ENCODE measurements around the gene PLCD4. TPM values are rescaled to one million over a fixed set of nuclear protein-coding genes. Genes with fewer than 3 reads are reported as not detected.

The PLCD4 gene
- total RNA-seq, 2 donors from 2014 or later = 0.26 to 0.73 TPM

GRCh38 chr2:218618102-218618860, 10.6 kb downstream of the PLCD4 start:
- no peaks in the 10 kb centered on the region for H3K9me3 ChIP-seq (ENCODE audit: control insufficient read depth, low read length)
- no peaks in the 10 kb centered on the region for H3K36me3 ChIP-seq (ENCODE audit: control insufficient read depth, insufficient read depth, low read length)
- no peak overlapping the region for H3K9ac ChIP-seq (ENCODE audit: extremely low read depth, low read length, poor library complexity, severe bottlenecking)
- Mint-ChIP-seq H3K4me3 (no peak overlapping the region), H3K27ac (no peak overlapping the region), H3K4me1 (peaks cover 9% of the 10 kb centered on the region), H3K9me3 (no peaks in the 10 kb centered on the region), H3K27me3 (ENCODE audit: insufficient read depth) (peaks cover 2% of the 10 kb centered on the region), H3K36me3 (ENCODE audit: low read depth) (no peaks in the 10 kb centered on the region)
- 90 to 94% methylated on average over 8 to 9 of the region's 9 CpGs for WGBS, 2 experiments (ENCODE audit: insufficient coverage in 1 of 2, insufficient read length in 1 of 2)
- peaks cover 2% of the 10 kb centered on the region for H3K4me1 ChIP-seq (ENCODE audit: control insufficient read depth, insufficient read depth, low read length)
- TF ChIP-seq CTCF (conservative IDR thresholded peaks at IDR 0.05) = peak; percentile 44
- H3K27ac ChIP-seq (ENCODE audit: low read depth, low read length) = no peak overlapping the region
- H3K4me3 ChIP-seq (ENCODE audit: low read length) = no peak overlapping the region
- peak; percentile 52 for DNase-seq
- no peaks in the 10 kb centered on the region for H3K27me3 ChIP-seq (ENCODE audit: control insufficient read depth, insufficient read depth, low read length, poor library complexity, severe bottlenecking)

DNA sequence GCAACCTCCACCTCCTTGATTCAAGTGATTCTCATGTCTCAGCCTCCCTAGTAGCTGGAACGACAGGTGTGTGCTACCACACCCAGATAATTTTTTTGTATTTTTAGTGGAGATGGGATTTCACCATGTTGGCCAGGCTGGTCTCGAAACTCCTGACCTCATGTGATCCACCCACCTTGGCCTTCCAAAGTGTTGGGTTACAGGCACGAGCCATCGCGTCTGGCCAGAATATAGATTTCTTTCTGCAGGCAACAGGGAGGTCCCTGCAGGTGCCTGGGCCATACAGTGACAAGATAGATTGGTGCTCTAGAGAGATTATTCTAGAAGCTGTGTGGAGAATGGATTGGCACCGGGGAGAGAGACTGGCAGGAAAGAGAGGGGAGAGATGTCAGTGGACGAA, 13.3 kb downstream of the PLCD4 start:
- Histone ChIP-seq H3K27me3 (ENCODE audit: control insufficient read depth, insufficient read depth, low read length, poor library complexity, severe bottlenecking) (no peaks in the 10 kb centered on the region), H3K36me3 (ENCODE audit: control insufficient read depth, insufficient read depth, low read length) (no peaks in the 10 kb centered on the region), H3K27ac (ENCODE audit: low read depth, low read length) (no peak overlapping the region), H3K9ac (ENCODE audit: extremely low read depth, low read length, poor library complexity, severe bottlenecking) (no peak overlapping the region), H3K4me1 (ENCODE audit: control insufficient read depth, insufficient read depth, low read length) (peaks cover 2% of the 10 kb centered on the region), H3K9me3 (ENCODE audit: control insufficient read depth, low read length) (no peaks in the 10 kb centered on the region), H3K4me3 (ENCODE audit: low read length) (no peak overlapping the region)
- TF ChIP-seq CTCF (conservative IDR thresholded peaks at IDR 0.05) = no peak
- WGBS, 2 experiments (ENCODE audit: insufficient coverage in 1 of 2, insufficient read length in 1 of 2) = 73 to 79% methylated on average over 4 to 7 of the region's 7 CpGs
- no peak overlapping the region for H3K4me3 Mint-ChIP-seq
- H3K27ac Mint-ChIP-seq = no peak overlapping the region
- peaks cover 9% of the 10 kb centered on the region for H3K4me1 Mint-ChIP-seq
- no peaks in the 10 kb centered on the region for H3K36me3 Mint-ChIP-seq (ENCODE audit: low read depth)
- H3K9me3 Mint-ChIP-seq = no peaks in the 10 kb centered on the region
- no peaks in the 10 kb centered on the region for H3K27me3 Mint-ChIP-seq (ENCODE audit: insufficient read depth)
- no peak for DNase-seq

GRCh38 chr2:218622606-218623365, 15.1 kb downstream of the PLCD4 start:
- no peak overlapping the region for H3K27ac Mint-ChIP-seq
- WGBS, 2 experiments (ENCODE audit: insufficient coverage in 1 of 2, insufficient read length in 1 of 2) = 88 to 89% methylated on average over 6 to 7 of the region's 7 CpGs
- H3K27me3 Mint-ChIP-seq (ENCODE audit: insufficient read depth) = peaks cover 2% of the 10 kb centered on the region
- no peaks in the 10 kb centered on the region for H3K36me3 ChIP-seq (ENCODE audit: control insufficient read depth, insufficient read depth, low read length)
- H3K9me3 ChIP-seq (ENCODE audit: control insufficient read depth, low read length) = no peaks in the 10 kb centered on the region
- H3K36me3 Mint-ChIP-seq (ENCODE audit: low read depth) = no peaks in the 10 kb centered on the region
- DNase-seq = peak; percentile 52
- no peak overlapping the region for H3K4me3 Mint-ChIP-seq
- no peak for TF ChIP-seq CTCF (conservative IDR thresholded peaks at IDR 0.05)
- peaks cover 2% of the 10 kb centered on the region for H3K4me1 ChIP-seq (ENCODE audit: control insufficient read depth, insufficient read depth, low read length)
- no peak overlapping the region for H3K4me3 ChIP-seq (ENCODE audit: low read length)
- H3K27ac ChIP-seq (ENCODE audit: low read depth, low read length) = no peak overlapping the region
- no peak overlapping the region for H3K9ac ChIP-seq (ENCODE audit: extremely low read depth, low read length, poor library complexity, severe bottlenecking)
- no peaks in the 10 kb centered on the region for H3K9me3 Mint-ChIP-seq
- H3K27me3 ChIP-seq (ENCODE audit: control insufficient read depth, insufficient read depth, low read length, poor library complexity, severe bottlenecking) = no peaks in the 10 kb centered on the region
- H3K4me1 Mint-ChIP-seq = peaks cover 9% of the 10 kb centered on the region
